HepG2 (cell line): ENCODE results near the gene PDGFA. TPM values are rescaled to one million over a fixed set of nuclear protein-coding genes. Genes with fewer than 3 reads are reported as not detected.

Source experiments
- ATAC-seq: fragments of 200-7000 bp; cut with Tn5 transposase; 3 replicates; pipeline ENCODE4 v1.9.1; 2020; ENCODE audit warnings: mild to moderate bottlenecking, moderate library complexity
- BruUV-seq: library from RNA; stranded (reverse); fragments of 400-500 nt; replicated peaks from 2 replicates; lab custom pipeline; 2021; lab: Mats Ljungman, UMichigan
- CTCF ChIA-PET: fragments of 300-600 bp; formaldehyde crosslinking; extraction: SDS; loops from one replicate; lab custom pipeline; 2021; ENCODE audit warnings: low total read pairs, inconsistent platforms, low intra/inter-chr PET ratio; lab: Yijun Ruan, JAX
- POLR2A ChIA-PET: fragments of 350-600 bp; sonication (Branson Sonifier 250); formaldehyde crosslinking; loops from one replicate; lab custom pipeline; 2020; ENCODE audit warnings: antibody characterized with exemption, inconsistent platforms; lab: Yijun Ruan, JAX
- DNase-seq: peaks from one replicate; pipeline ENCODE4 v3.0.0-alpha.2; 2015; ENCODE audit warnings: low spot score
- FAIRE-seq: peaks from 3 replicates; lab custom pipeline; 2011; peaks lifted over from hg19 to GRCh38; lab: Jason Lieb, UNC
- H2AFZ ChIP-seq: one replicate; pipeline ENCODE4 v1.6.1; 2011; ENCODE audit warnings: low read length, inconsistent platforms
- H3K27ac ChIP-seq: fragments of 300-600 bp; 3 replicates; pipeline ENCODE4 v1.8.0; 2011; ENCODE audit warnings: mixed run types, mild to moderate bottlenecking, mixed read lengths, low read length, inconsistent platforms; ENCODE audit not compliant: insufficient read depth; ENCODE audit errors: extremely low read length
- H3K27me3 ChIP-seq, 2 experiments: fragments of 200-600 bp in 1 of 2; 2 replicates in 1 of 2; 3 replicates in 1 of 2; pipeline versions ENCODE4 v1.6.0 to v1.8.0; 2011; ENCODE audit warnings: low read length in 2 of 2, mild to moderate bottlenecking in 2 of 2, moderate library complexity in 2 of 2, inconsistent platforms in 1 of 2; ENCODE audit not compliant: insufficient read depth in 2 of 2, control insufficient read depth in 1 of 2
- H3K36me3 ChIP-seq, 2 experiments: fragments of 200-600 bp in 1 of 2; replicated peaks in 1 of 2; 2 replicates in 1 of 2; 3 replicates in 1 of 2; pipeline versions ENCODE4 v1.5.1 to v1.8.0; 2011; ENCODE audit warnings: low read length in 2 of 2, inconsistent platforms in 1 of 2; ENCODE audit not compliant: insufficient read depth in 2 of 2, control insufficient read depth in 1 of 2
- H3K4me1 ChIP-seq: 2 replicates; pipeline ENCODE4 v1.5.1; 2012; ENCODE audit warnings: low read length, inconsistent platforms; ENCODE audit not compliant: insufficient read depth
- H3K4me2 ChIP-seq: 2 replicates; pipeline ENCODE4 v1.6.0; 2011; ENCODE audit warnings: low read depth, low read length, inconsistent platforms
- H3K4me3 ChIP-seq, 3 experiments: fragments of 200-600 bp in 1 of 3; sonication (generic), shearing (Covaris generic) in 1 of 3; replicated peaks in 1 of 3; 2 replicates each; pipeline ENCODE4 v1.5.1; 2011 to 2016; ENCODE audit warnings: low read length in 3 of 3, inconsistent platforms in 2 of 3, low read depth in 2 of 3, mild to moderate bottlenecking in 2 of 3, control low read depth in 1 of 3, mixed read lengths in 1 of 3; ENCODE audit not compliant: insufficient read depth in 1 of 3
- H3K79me2 ChIP-seq: one replicate; pipeline ENCODE4 v1.6.1; 2011; ENCODE audit warnings: low read length, inconsistent platforms; ENCODE audit not compliant: insufficient read depth
- H3K9ac ChIP-seq: 2 replicates; pipeline ENCODE4 v1.6.0; 2011; ENCODE audit warnings: mild to moderate bottlenecking, low read depth, low read length, inconsistent platforms; ENCODE audit not compliant: insufficient read depth
- H3K9me3 ChIP-seq: 2 replicates; pipeline ENCODE4 v1.5.1; 2012; ENCODE audit warnings: mild to moderate bottlenecking, low read length
- H4K20me1 ChIP-seq: 2 replicates; pipeline ENCODE4 v1.6.0; 2011; ENCODE audit warnings: inconsistent platforms, mild to moderate bottlenecking, low read length, moderate library complexity; ENCODE audit not compliant: insufficient read depth
- ARNT2 ChIP-seq: sonication (generic); formaldehyde crosslinking; IDR thresholded peaks from 2 replicates; pipeline ENCODE4 v1.8.0; 2022; ENCODE audit warnings: mild to moderate bottlenecking, low read depth, missing genetic modification reagents, moderate library complexity
- HCFC1 ChIP-seq: fragments of 150-350 bp; IDR thresholded peaks from 2 replicates; pipeline ENCODE4 v1.6.1; 2014; ENCODE audit warnings: low read depth, low read length
- KDM2A ChIP-seq: sonication (generic); formaldehyde crosslinking; IDR thresholded peaks from 2 replicates; pipeline ENCODE4 v1.4.0; 2020; ENCODE audit warnings: low read depth, missing genetic modification reagents, borderline replicate concordance
- MAFK ChIP-seq, 2 experiments: IDR thresholded peaks in 1 of 2; conservative IDR thresholded peaks in 1 of 2; 2 replicates each; pipeline ENCODE4 v1.6.1; 2011; ENCODE audit warnings: improper control_type of control experiment in 2 of 2, low read length in 2 of 2
- SP5 ChIP-seq: IDR thresholded peaks from 2 replicates; pipeline ENCODE4 v1.6.1; 2016; ENCODE audit warnings: low read depth, borderline replicate concordance
- SRSF9 ChIP-seq: fragments of 200-400 bp; formaldehyde crosslinking; IDR thresholded peaks from 2 replicates; pipeline ENCODE4 v1.6.1; 2018; ENCODE audit warnings: borderline replicate concordance, mild to moderate bottlenecking, low read depth, low read length; ENCODE audit not compliant: insufficient read depth, poor library complexity, severe bottlenecking
- TOPORS ChIP-seq: sonication (generic); formaldehyde crosslinking; IDR thresholded peaks from 2 replicates; pipeline ENCODE4 v1.8.0; 2023; ENCODE audit warnings: mild to moderate bottlenecking, missing genetic modification reagents
- TRIM24 ChIP-seq: sonication (generic); formaldehyde crosslinking; IDR thresholded peaks from 2 replicates; pipeline ENCODE4 v1.8.0; 2022; ENCODE audit warnings: mild to moderate bottlenecking, missing genetic modification reagents
- YEATS2 ChIP-seq: sonication (generic); formaldehyde crosslinking; IDR thresholded peaks from 2 replicates; pipeline ENCODE4 v1.4.0; 2020; ENCODE audit warnings: missing genetic modification reagents, borderline replicate concordance
- ZNF260 ChIP-seq: sonication (generic); formaldehyde crosslinking; IDR thresholded peaks from 2 replicates; pipeline ENCODE4 v1.4.0; 2020; ENCODE audit warnings: missing genetic modification reagents, low read depth, mild to moderate bottlenecking, borderline replicate concordance
- ZNF350 ChIP-seq: sonication (generic); formaldehyde crosslinking; IDR thresholded peaks from 2 replicates; pipeline ENCODE4 v1.4.0; 2020; ENCODE audit warnings: mild to moderate bottlenecking, low read depth, missing genetic modification reagents, borderline replicate concordance
- ZNF496 ChIP-seq: sonication (generic); formaldehyde crosslinking; IDR thresholded peaks from 2 replicates; pipeline ENCODE4 v1.8.1; 2023; ENCODE audit warnings: mild to moderate bottlenecking, moderate library complexity, missing genetic modification reagents; ENCODE audit not compliant: insufficient replicate concordance
- ZNF550 ChIP-seq: sonication (generic); formaldehyde crosslinking; IDR thresholded peaks from 2 replicates; pipeline ENCODE4 v1.4.0; 2020; ENCODE audit warnings: mild to moderate bottlenecking, missing genetic modification reagents, borderline replicate concordance
- ZNF891 ChIP-seq: sonication (generic); formaldehyde crosslinking; IDR thresholded peaks from 2 replicates; pipeline ENCODE4 v1.5.0; 2020; ENCODE audit warnings: mild to moderate bottlenecking, missing genetic modification reagents
- WGBS: methylation state at CpG from one replicate; pipeline ENCODE4 v1.1.6; 2017; ENCODE audit warnings: low lambda C conversion rate; 5-methylcytosine and 5-hydroxymethylcytosine counted together
- in situ Hi-C: cut with HindIII; loops from 2 replicates; pipeline ENCODE4 v1.10.0; 2017; ENCODE audit warnings: low pct_unique_long_range_greater_than_20kb; ENCODE audit not compliant: extremely low pct_ligation_motif_present
- intact Hi-C: fragments of 100-400 bp; cut with micrococcal nuclease; formaldehyde crosslinking; loops from one replicate; pipeline ENCODE4 v1.10.0; 2022; ENCODE audit not compliant: unreplicated experiment
- polyA plus RNA-seq, 8 experiments: library from polyadenylated mRNA; depleted of rRNA in 3 of 8; stranded (reverse) in 7 of 8; unstranded in 1 of 8; fragments of >200 nt; fragmentation: Illumina TruSeq in 4 of 8; extraction: Trizol in 4 of 8; gene quantifications; 2 replicates each; pipeline versions ENCODE4 v1.2.1 to v1.2.3, GENCODE V29; 2011 to 2016; ENCODE audit warnings: low read depth in 4 of 8, missing spikeins in 1 of 8, mixed read lengths in 1 of 8; ENCODE audit not compliant: insufficient read depth in 1 of 8
- total RNA-seq, 5 experiments: library from RNA; depleted of rRNA; stranded (reverse); fragments of >200 nt; fragmentation: Illumina TruSeq; extraction: Trizol; gene quantifications; 2 replicates each; pipeline ENCODE4 v1.2.3, GENCODE V29; 2016; ENCODE audit warnings: low read depth in 1 of 5

The PDGFA gene
- total and polyA plus RNA-seq, 2 of the 13 experiments (the other 11 are each of a cell fraction or from before 2014, with no cell fraction given), result 1.5 to 3.4 TPM

DNA sequence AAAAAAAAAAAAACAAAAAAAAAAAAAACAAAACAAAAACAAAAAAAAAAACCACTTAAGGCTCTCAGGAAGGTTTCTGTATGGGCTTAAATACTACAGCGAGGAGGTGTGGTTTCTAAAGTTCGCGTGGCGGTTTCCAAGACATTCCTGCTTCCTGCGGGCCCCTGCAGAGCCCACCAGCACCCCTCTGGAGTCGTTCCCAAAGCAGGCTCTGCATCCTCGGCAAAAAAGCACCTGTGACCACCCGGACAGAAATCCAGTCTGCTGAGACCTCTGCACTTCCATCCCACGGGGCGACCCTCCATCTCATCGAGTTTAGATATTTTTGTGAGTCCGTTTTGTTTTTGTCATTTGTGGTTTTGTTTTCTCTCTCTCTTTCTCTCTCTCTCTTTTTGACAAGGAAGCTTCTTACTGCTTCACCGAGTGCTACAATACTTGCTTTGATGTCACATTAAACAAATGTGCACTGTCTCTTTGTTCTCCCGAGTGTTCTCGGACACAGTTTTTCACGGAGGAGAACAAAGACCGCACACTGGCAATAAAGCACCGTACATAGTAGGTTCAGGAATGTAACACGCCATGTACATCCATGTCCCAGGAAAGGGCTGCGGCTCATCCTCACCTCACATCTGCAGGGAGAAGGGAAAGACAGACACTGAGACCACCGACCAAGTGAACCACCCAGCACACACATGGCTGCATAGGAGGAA lies 21.5 kb downstream of the PDGFA start:
- ChIA-PET POLR2A (no interaction called here), CTCF (no interaction called here)
- no peak overlapping the region for H3K4me2 ChIP-seq
- intact Hi-C loops (no loop called here), in situ Hi-C loops (no loop called here)
- DNase-seq, result no peak
- 82% methylated on average over 21 of the region's 21 CpGs for WGBS
- no peaks in the 10 kb centered on the region for H3K36me3 ChIP-seq
- TF ChIP-seq TRIM24 (no peak), ZNF350 (no peak), HCFC1 (no peak), KDM2A (no peak), YEATS2 (CRISPR knock-in tag) (no peak), MAFK (conservative IDR thresholded peaks at IDR 0.05 in 1 of 2, IDR thresholded peaks at IDR 0.05 in 1 of 2; ENCODE audit: low read length in 2 of 2) (no peak), ZNF550 (CRISPR knock-in tag) (no peak), ZNF496 (CRISPR knock-in tag) (no peak), ARNT2 (CRISPR knock-in tag) (no peak), ZNF260 (no peak), SP5 (CRISPR knock-in tag) (no peak), ZNF891 (CRISPR knock-in tag) (no peak), TOPORS (CRISPR knock-in tag) (no peak), SRSF9 (no peak)
- H3K79me2 ChIP-seq, result no peaks in the 10 kb centered on the region
- H3K4me3 ChIP-seq, result no peak overlapping the region
- FAIRE-seq, result no peak
- H3K27me3 ChIP-seq, result no peaks in the 10 kb centered on the region
- BruUV-seq, result no TSS peak
- no peaks in the 10 kb centered on the region for H3K9me3 ChIP-seq
- H3K9ac ChIP-seq, result no peak overlapping the region
- 0 out of 2 replicates have a peak, but pooled peaks cover 3% of the 10 kb centered on the region for H4K20me1 ChIP-seq
- H3K27ac ChIP-seq, result no peak overlapping the region
- H2AFZ ChIP-seq, result no peak overlapping the region
- ATAC-seq, result no peak
- peaks cover 22% of the 10 kb centered on the region for H3K4me1 ChIP-seq
